ENCODE measurements around the gene PEX11G. TPM values are rescaled to one million over a fixed set of nuclear protein-coding genes. Genes with fewer than 3 reads are reported as not detected.

Gene PEX11G
- total RNA-seq, 1 experiment from 2014 or later: 2.8 TPM

GRCh38 chr19:7442423-7442822 is 46.4 kb downstream of the PEX11G start:
- Mint-ChIP-seq H3K27me3 (ENCODE audit: low read depth) (no peaks in the 10 kb centered on the region), H3K4me1 (no peaks in the 10 kb centered on the region), H3K36me3 (ENCODE audit: insufficient read depth in 1 of 3, low read depth in 3 of 3) (peaks cover 20 to 54% (median 41%) of the 10 kb centered on the region in 3 experiments; a peak in 6 of 7 replicates), H3K27ac (no peak overlapping the region; a peak in 2 of 7 replicates), H3K4me3 (no peak overlapping the region), H3K9me3 (no peaks in the 10 kb centered on the region)
- no peaks in the 10 kb centered on the region for H3K9me3 ChIP-seq (ENCODE audit: control insufficient read depth, low read depth, low read length)
- H4K5ac ChIP-seq (ENCODE audit: insufficient read length, low read depth, low read length): no peak overlapping the region
- no peak overlapping the region for H2BK120ac ChIP-seq (ENCODE audit: low read depth, low read length, poor library complexity, severe bottlenecking)
- no peak overlapping the region for H3K4ac ChIP-seq (ENCODE audit: low read depth, low read length)
- no peak overlapping the region for H2BK15ac ChIP-seq (ENCODE audit: low read depth, low read length)
- no peak overlapping the region for H2AFZ ChIP-seq (ENCODE audit: low read length)
- no peaks in the 10 kb centered on the region for H3K27me3 ChIP-seq (ENCODE audit: insufficient read depth, low read length)
- H3K9ac ChIP-seq (ENCODE audit: extremely low read depth, insufficient read length, low read length): no peak overlapping the region
- H3K56ac ChIP-seq (ENCODE audit: insufficient read length, low read depth, low read length): no peak overlapping the region
- no peak for TF ChIP-seq CTCF (conservative IDR thresholded peaks at IDR 0.05)
- no peaks in the 10 kb centered on the region for H3K79me1 ChIP-seq (ENCODE audit: insufficient read depth, low read depth, low read length, poor library complexity, severe bottlenecking)
- H3K4me2 ChIP-seq (ENCODE audit: insufficient read depth, insufficient read length, low read length): no peak overlapping the region
- no peak overlapping the region for H2BK5ac ChIP-seq (ENCODE audit: insufficient read length, low read length)
- no peak overlapping the region for H4K8ac ChIP-seq (replicated peaks; ENCODE audit: insufficient read length, low read depth, low read length)
- H3K14ac ChIP-seq (ENCODE audit: insufficient read depth, low read length): no peak overlapping the region
- no peaks in the 10 kb centered on the region for H3K79me2 ChIP-seq (ENCODE audit: insufficient read depth, low read length)
- no peak overlapping the region for H3T11ph ChIP-seq (ENCODE audit: low read length)
- H3K23ac ChIP-seq (ENCODE audit: insufficient read length, low read depth, low read length): no peak overlapping the region
- H3K18ac ChIP-seq (ENCODE audit: insufficient read length, low read depth, low read length): no peak overlapping the region
- H2BK20ac ChIP-seq (ENCODE audit: low read depth, low read length, poor library complexity, severe bottlenecking): no peak overlapping the region
- no peaks in the 10 kb centered on the region for H3K23me2 ChIP-seq (ENCODE audit: insufficient read length, low read depth, low read length, poor library complexity, severe bottlenecking)
- no peaks in the 10 kb centered on the region for H4K20me1 ChIP-seq (ENCODE audit: control insufficient read depth, insufficient read depth, insufficient read length)
- H4K91ac ChIP-seq (ENCODE audit: insufficient read length, low read depth, low read length): no peak overlapping the region
- no peak overlapping the region for H2AK5ac ChIP-seq (ENCODE audit: insufficient read length, low read length)
- no peak for DNase-seq
- H3K27ac ChIP-seq (ENCODE audit: insufficient read length, low read depth, low read length): no peak overlapping the region
- H3K4me1 ChIP-seq (ENCODE audit: insufficient read depth, low read length): no peaks in the 10 kb centered on the region
- no CpG with 5 or more reads among the region's 9 CpGs for WGBS (ENCODE audit: extremely low coverage, insufficient read length, low lambda C conversion rate)
- H2BK12ac ChIP-seq (ENCODE audit: insufficient read length, low read depth, low read length): no peak overlapping the region

All from H9 (cell line).